Vagina (tissue), 2 donors: ENCODE results near the gene RABL6. TPM values are rescaled to one million over a fixed set of nuclear protein-coding genes. Genes with fewer than 3 reads are reported as not detected.
"Not testable (repeated sequence)": the region's sequence is repeated elsewhere in the genome, so short reads cannot be mapped to it uniquely, and the experiment has no call there.

Experiments used
- DNase-seq, 2 donors: peaks; one replicate each; pipeline ENCODE4 v3.0.0-alpha.2; 2017; ENCODE audit errors: extremely low spot score in 2 of 2
- H3K27ac ChIP-seq: fragments of 200-600 bp; sonication (generic); one replicate; pipeline ENCODE4 v1.5.1; 2019
- H3K27me3 ChIP-seq: fragments of 200-600 bp; sonication (generic); one replicate; pipeline ENCODE4 v1.5.1; 2019
- H3K36me3 ChIP-seq, 2 donors: fragments of 200-600 bp; sonication (generic); one replicate each; pipeline ENCODE4 v1.5.1; 2017 to 2019
- H3K4me1 ChIP-seq: fragments of 200-600 bp; sonication (generic); one replicate; pipeline ENCODE4 v1.5.1; 2019
- H3K4me3 ChIP-seq, 2 donors: fragments of 200-600 bp; sonication (generic); 1 replicate in 1 of 2; 2 replicates in 1 of 2; pipeline ENCODE4 v1.5.1; 2016 to 2019
- H3K9me3 ChIP-seq: fragments of 200-600 bp; sonication (generic); one replicate; pipeline ENCODE4 v1.5.1; 2019
- CTCF ChIP-seq, 3 experiments: fragments of 450-650 bp in 2 of 3; fragments of 200-600 bp in 1 of 3; sonication (generic) in 1 of 3; IDR thresholded peaks; one replicate each; pipeline ENCODE4 v1.5.1; 2017 to 2019; ENCODE audit warnings: antibody characterized with exemption in 3 of 3, mild to moderate bottlenecking in 2 of 3, moderate library complexity in 2 of 3
- POLR2A ChIP-seq, 2 donors: fragments of 450-650 bp; IDR thresholded peaks; one replicate each; pipeline ENCODE4 v1.6.1; 2017; ENCODE audit warnings: antibody characterized with exemption in 2 of 2, mild to moderate bottlenecking in 2 of 2, moderate library complexity in 2 of 2
- POLR2AphosphoS5 ChIP-seq, 2 donors: sonication (generic); formaldehyde crosslinking; IDR thresholded peaks; one replicate each; pipeline ENCODE4 v1.9.0; 2017; ENCODE audit warnings: antibody characterized with exemption in 2 of 2, mild to moderate bottlenecking in 2 of 2, low read depth in 1 of 2; ENCODE audit not compliant: insufficient read depth in 1 of 2
- intact Hi-C: fragments of 100-400 bp; cut with DNase I; formaldehyde crosslinking; loops from one replicate; pipeline ENCODE4 v1.15.1; 2023
- total RNA-seq: library from RNA; depleted of rRNA; stranded (reverse); fragments of >200 nt; gene quantifications from one replicate; pipeline ENCODE4 v1.2.3, GENCODE V29; 2016

The RABL6 gene
- total RNA-seq, 1 donor from 2014 or later = 31.7 TPM

GRCh38 chr9:136831720-136832104, 24.0 kb downstream of the RABL6 start:
- DNase-seq = no peak
- Histone ChIP-seq H3K4me1 (no peaks in the 10 kb centered on the region), H3K36me3 (peaks cover 0 to 45% of the 10 kb centered on the region in 2 donors), H3K4me3 (no peak overlapping the region), H3K27me3 (no peaks in the 10 kb centered on the region), H3K9me3 (no peaks in the 10 kb centered on the region), H3K27ac (no peak overlapping the region)
- TF ChIP-seq POLR2AphosphoS5 (IDR thresholded peaks at IDR 0.05; ENCODE audit: insufficient read depth in 1 of 2, low read depth in 1 of 2) (no peak), POLR2A (IDR thresholded peaks at IDR 0.05) (no peak), CTCF (IDR thresholded peaks at IDR 0.05) (no peak)
- intact Hi-C loops = no loop called here

- Histone ChIP-seq H3K36me3 (peaks cover 0 to 45% of the 10 kb centered on the region in 2 donors), H3K27ac (no peak overlapping the region), H3K9me3 (no peaks in the 10 kb centered on the region), H3K4me1 (no peaks in the 10 kb centered on the region), H3K4me3 (no peak overlapping the region), H3K27me3 (no peaks in the 10 kb centered on the region)
- DNase-seq = no peak
- intact Hi-C loops = no loop called here
- TF ChIP-seq CTCF (IDR thresholded peaks at IDR 0.05) (no peak), POLR2AphosphoS5 (IDR thresholded peaks at IDR 0.05; ENCODE audit: insufficient read depth in 1 of 2, low read depth in 1 of 2) (no peak), POLR2A (IDR thresholded peaks at IDR 0.05) (no peak)
These were observed 24.8 kb downstream of the RABL6 start for GRCh38 chr9:136832581-136832980.

GRCh38 chr9:136833381-136834048, 25.8 kb downstream of the RABL6 start:
- H3K36me3 ChIP-seq = peaks cover 0 to 40% of the 10 kb centered on the region in 2 donors
- H3K27ac ChIP-seq, H3K4me3 ChIP-seq, intact Hi-C loops, H3K4me1 ChIP-seq, H3K27me3 ChIP-seq, DNase-seq, H3K9me3 ChIP-seq: not testable (repeated sequence)

GRCh38 chr9:136835162-136835931, 27.6 kb downstream of the RABL6 start:
- Histone ChIP-seq H3K4me3 (no peak overlapping the region), H3K27me3 (no peaks in the 10 kb centered on the region), H3K9me3 (no peaks in the 10 kb centered on the region), H3K36me3 (peaks cover 0 to 40% of the 10 kb centered on the region in 2 donors), H3K27ac (no peak overlapping the region), H3K4me1 (no peaks in the 10 kb centered on the region)
- intact Hi-C loops = no loop called here
- no peak for DNase-seq
- no peak for TF ChIP-seq POLR2A (IDR thresholded peaks at IDR 0.05)
- no peak for TF ChIP-seq POLR2AphosphoS5 (IDR thresholded peaks at IDR 0.05; ENCODE audit: insufficient read depth in 1 of 2, low read depth in 1 of 2)
- TF ChIP-seq CTCF (IDR thresholded peaks at IDR 0.05) = no peak

- Histone ChIP-seq H3K27ac (no peak overlapping the region), H3K4me3 (no peak overlapping the region), H3K9me3 (no peaks in the 10 kb centered on the region), H3K36me3 (peaks cover 0 to 32% of the 10 kb centered on the region in 2 donors), H3K27me3 (no peaks in the 10 kb centered on the region), H3K4me1 (peaks cover 2% of the 10 kb centered on the region)
- no peak for DNase-seq
- intact Hi-C loops = no loop called here
- TF ChIP-seq POLR2A (IDR thresholded peaks at IDR 0.05) (no peak), POLR2AphosphoS5 (IDR thresholded peaks at IDR 0.05; ENCODE audit: insufficient read depth in 1 of 2, low read depth in 1 of 2) (no peak), CTCF (IDR thresholded peaks at IDR 0.05) (no peak)
These were observed 28.5 kb downstream of the RABL6 start for GRCh38 chr9:136835932-136836904.
